Testis (tissue), 3 donors: Measurements from ENCODE around the gene PEMT. TPM values are rescaled to one million over a fixed set of nuclear protein-coding genes. Genes with fewer than 3 reads are reported as not detected.

Experiments
- DNase-seq: peaks from one replicate; pipeline ENCODE4 v3.0.0-alpha.2; 2019
- H3K27ac ChIP-seq, 2 donors: fragments of 200-600 bp; sonication (generic); one replicate each; pipeline ENCODE4 v1.5.1; 2019
- H3K27me3 ChIP-seq: fragments of 200-600 bp; sonication (generic); one replicate; pipeline ENCODE4 v1.5.1; 2019
- H3K36me3 ChIP-seq: fragments of 200-600 bp; sonication (generic); one replicate; pipeline ENCODE4 v1.5.1; 2017; ENCODE audit warnings: low read depth; ENCODE audit errors: missing control alignments
- H3K4me1 ChIP-seq: fragments of 200-600 bp; sonication (generic); one replicate; pipeline ENCODE4 v1.5.1; 2019
- H3K4me3 ChIP-seq, 2 donors: fragments of 200-600 bp; sonication (generic); one replicate each; pipeline ENCODE4 v1.5.1; 2017 to 2019
- H3K9me3 ChIP-seq: fragments of 200-600 bp; sonication (generic); one replicate; pipeline ENCODE4 v1.5.1; 2017
- POLR2A ChIP-seq: fragments of 450-650 bp; IDR thresholded peaks from one replicate; pipeline ENCODE4 v1.6.1; 2017; ENCODE audit warnings: antibody characterized with exemption, mild to moderate bottlenecking, moderate library complexity
- WGBS, 2 donors: methylation state at CpG; one replicate each; pipeline ENCODE4 v1.1.5; 2018; 5-methylcytosine and 5-hydroxymethylcytosine counted together
- intact Hi-C: fragments of 100-400 bp; cut with DNase I; formaldehyde crosslinking; loops from one replicate; pipeline ENCODE4 v1.15.1; 2023; ENCODE audit warnings: low total_unique reads
- polyA plus RNA-seq: library from polyadenylated mRNA; stranded (reverse); fragments of 350-450 nt; fragmentation: Illumina TruSeq; extraction: RNeasy Lipid Tissue Mini Kit (QIAGEN cat#74804); gene quantifications from one replicate; pipeline ENCODE4 v1.2.3, GENCODE V29; 2014; ENCODE audit warnings: low read depth, low replicate concordance; ENCODE audit not compliant: insufficient read depth
- total RNA-seq, 2 donors: library from RNA; depleted of rRNA; stranded (reverse); fragments of >200 nt; gene quantifications; one replicate each; pipeline ENCODE4 v1.2.3, GENCODE V29; 2016
- TF ChIP-seq, protein P1 (sequence below), 3 experiments: fragments of 450-650 bp in 2 of 3; fragments of 200-600 bp in 1 of 3; sonication (generic) in 1 of 3; IDR thresholded peaks; one replicate each; pipeline ENCODE4 v1.5.1; 2016 to 2019; ENCODE audit warnings: antibody characterized with exemption in 3 of 3, mild to moderate bottlenecking in 2 of 3, moderate library complexity in 1 of 3

PEMT gene
- total and polyA plus RNA-seq, 3 donors from 2014 or later: 66.0 to 120 (median 83.1) TPM

DNA sequence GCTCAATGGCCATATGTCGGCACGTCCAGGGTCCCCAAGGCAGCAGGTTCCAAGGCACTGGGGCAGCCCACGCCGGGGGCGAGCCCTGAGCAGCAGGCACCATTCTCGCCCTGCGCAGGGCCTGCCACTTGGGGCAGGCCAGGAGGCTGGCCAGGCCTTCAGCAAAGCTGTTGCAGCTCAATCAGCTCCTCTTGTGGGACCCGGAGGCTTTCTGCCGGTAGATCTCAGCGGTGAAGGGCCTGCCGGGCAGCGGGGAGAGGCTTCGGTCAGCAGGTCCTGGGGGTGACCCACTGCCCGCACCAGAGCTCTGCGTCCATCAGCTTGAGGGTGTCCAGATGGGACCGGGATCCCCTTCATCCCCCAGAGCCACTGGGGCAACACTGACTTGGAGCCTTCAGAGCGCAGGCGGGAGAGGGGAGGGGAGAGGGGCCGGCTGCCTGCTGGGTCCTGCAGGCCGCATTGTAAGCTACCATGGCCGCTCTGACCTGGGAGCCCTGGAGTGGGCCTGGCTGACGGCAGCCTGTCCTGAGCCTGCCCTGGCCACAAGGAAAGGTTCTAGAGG, 85.8 kb downstream of the PEMT start:
- Histone ChIP-seq H3K4me1 (no peaks in the 10 kb centered on the region), H3K27ac (no peak overlapping the region), H3K4me3 (no peak overlapping the region), H3K36me3 (no peaks in the 10 kb centered on the region), H3K9me3 (no peaks in the 10 kb centered on the region), H3K27me3 (no peaks in the 10 kb centered on the region)
- no peak for DNase-seq
- intact Hi-C loops: no loop called here
- 90 to 95% methylated on average over 8 to 17 of the region's 22 CpGs for WGBS, 2 donors
- no peak for TF ChIP-seq POLR2A
- TF ChIP-seq, protein P1, sequence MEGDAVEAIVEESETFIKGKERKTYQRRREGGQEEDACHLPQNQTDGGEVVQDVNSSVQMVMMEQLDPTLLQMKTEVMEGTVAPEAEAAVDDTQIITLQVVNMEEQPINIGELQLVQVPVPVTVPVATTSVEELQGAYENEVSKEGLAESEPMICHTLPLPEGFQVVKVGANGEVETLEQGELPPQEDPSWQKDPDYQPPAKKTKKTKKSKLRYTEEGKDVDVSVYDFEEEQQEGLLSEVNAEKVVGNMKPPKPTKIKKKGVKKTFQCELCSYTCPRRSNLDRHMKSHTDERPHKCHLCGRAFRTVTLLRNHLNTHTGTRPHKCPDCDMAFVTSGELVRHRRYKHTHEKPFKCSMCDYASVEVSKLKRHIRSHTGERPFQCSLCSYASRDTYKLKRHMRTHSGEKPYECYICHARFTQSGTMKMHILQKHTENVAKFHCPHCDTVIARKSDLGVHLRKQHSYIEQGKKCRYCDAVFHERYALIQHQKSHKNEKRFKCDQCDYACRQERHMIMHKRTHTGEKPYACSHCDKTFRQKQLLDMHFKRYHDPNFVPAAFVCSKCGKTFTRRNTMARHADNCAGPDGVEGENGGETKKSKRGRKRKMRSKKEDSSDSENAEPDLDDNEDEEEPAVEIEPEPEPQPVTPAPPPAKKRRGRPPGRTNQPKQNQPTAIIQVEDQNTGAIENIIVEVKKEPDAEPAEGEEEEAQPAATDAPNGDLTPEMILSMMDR (IDR thresholded peaks at IDR 0.05): no peak

DNA sequence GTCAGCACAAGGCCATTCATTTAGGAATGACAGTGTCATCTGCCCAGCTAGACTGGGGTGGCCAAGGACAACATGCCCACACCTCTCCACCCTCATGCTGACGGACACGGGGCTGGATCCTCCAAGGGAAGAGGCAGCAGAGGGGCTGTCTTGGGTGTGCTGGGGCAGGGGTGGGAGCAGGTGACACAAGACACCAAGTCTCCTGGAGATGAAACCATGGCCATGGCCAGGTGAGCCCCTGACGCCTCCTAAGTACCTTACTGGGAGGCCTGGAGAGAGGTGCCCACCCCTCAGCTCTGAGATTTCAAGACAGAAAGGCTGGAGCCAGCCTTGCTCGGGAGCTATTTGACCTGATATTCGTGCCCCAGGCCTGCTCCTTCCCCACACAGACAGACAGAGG, 86.4 kb downstream of the PEMT start:
- H3K4me3 ChIP-seq: no peak overlapping the region
- TF ChIP-seq, protein P1 (IDR thresholded peaks at IDR 0.05): no peak
- no peak for TF ChIP-seq POLR2A
- no peaks in the 10 kb centered on the region for H3K9me3 ChIP-seq
- no peaks in the 10 kb centered on the region for H3K4me1 ChIP-seq
- intact Hi-C loops: no loop called here
- 79 to 92% methylated on average over 3 of the region's 5 CpGs for WGBS, 2 donors
- H3K27ac ChIP-seq: no peak overlapping the region
- no peaks in the 10 kb centered on the region for H3K27me3 ChIP-seq
- no peaks in the 10 kb centered on the region for H3K36me3 ChIP-seq
- DNase-seq: no peak

DNA sequence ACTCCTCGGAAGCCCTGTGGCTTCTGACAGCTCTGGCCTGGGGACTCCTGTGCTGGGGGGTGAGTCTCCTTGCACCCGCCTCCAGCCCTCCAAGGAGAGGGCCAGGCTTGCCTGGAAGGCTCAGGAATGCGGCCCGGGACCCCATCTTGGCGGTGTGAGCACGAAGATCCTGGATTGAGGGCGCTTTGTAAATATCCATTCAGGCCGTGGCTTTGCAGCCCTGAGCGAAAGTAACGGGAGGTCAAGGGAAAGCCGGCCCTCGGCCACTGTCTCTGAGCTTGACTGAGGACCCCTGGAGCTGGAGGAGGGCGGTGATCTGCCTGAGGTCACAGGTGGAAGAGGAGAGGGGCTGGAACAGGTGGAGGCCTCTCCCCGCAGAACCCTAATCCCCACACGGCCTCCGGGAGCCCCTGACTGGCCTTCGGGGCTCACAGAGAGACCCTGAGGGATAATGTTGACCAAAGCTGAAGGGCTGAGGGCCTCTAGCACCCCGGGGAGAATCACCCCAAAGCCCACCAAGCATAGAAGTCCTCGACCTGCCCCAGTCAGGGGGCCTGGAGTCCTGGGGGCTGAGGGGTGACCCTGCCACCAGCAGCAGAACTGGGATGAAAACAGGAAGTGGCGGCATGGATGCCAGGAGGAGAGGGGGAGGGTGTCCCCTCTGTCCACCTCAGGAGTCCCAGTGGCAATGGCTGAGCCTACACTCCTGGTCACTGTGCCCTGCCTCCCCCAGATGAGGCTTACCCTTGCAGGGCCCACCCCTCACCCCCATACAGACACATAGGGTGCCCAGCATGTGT, 87.0 kb downstream of the PEMT start:
- no peak overlapping the region for H3K4me3 ChIP-seq
- H3K36me3 ChIP-seq: no peaks in the 10 kb centered on the region
- H3K27ac ChIP-seq: no peak overlapping the region
- H3K9me3 ChIP-seq: no peaks in the 10 kb centered on the region
- no peak for DNase-seq
- H3K4me1 ChIP-seq: no peaks in the 10 kb centered on the region
- intact Hi-C loops: no loop called here
- H3K27me3 ChIP-seq: no peaks in the 10 kb centered on the region
- TF ChIP-seq, protein P1 (IDR thresholded peaks at IDR 0.05): no peak
- TF ChIP-seq POLR2A: no peak
- 81 to 86% methylated on average over 3 to 19 of the region's 20 CpGs for WGBS, 2 donors

DNA sequence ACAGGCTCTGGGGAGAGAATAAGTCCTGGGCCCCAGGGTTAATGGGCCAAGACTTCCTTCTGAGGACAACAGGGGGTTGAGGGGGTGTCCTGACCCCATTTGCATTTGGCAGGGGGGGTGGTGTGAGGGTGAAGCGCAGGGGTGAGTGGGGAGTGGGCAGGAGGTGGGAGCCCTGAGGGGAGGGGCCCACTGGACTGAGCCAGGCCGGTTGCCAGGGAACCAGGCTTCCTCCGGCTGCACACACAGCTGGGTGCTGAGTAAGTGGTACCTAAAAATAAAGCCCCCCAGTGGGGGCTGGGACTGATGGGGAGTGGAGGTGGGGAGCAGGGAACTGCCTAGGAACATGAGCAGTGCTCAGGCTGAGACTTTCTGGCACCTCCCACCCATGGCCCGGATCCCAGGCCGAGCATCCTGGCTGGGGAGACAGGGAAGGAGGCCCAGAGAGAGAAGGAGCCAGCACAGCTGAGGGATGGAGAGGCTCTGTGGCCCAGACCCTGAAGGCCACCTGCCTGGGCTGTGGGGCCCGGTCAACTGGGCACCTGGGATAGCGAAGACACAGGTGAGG, 87.9 kb downstream of the PEMT start:
- H3K9me3 ChIP-seq: no peaks in the 10 kb centered on the region
- H3K27me3 ChIP-seq: no peaks in the 10 kb centered on the region
- H3K4me3 ChIP-seq: no peak overlapping the region
- TF ChIP-seq, protein P1 (IDR thresholded peaks at IDR 0.05): no peak
- no peak for TF ChIP-seq POLR2A
- H3K27ac ChIP-seq: no peak overlapping the region
- H3K36me3 ChIP-seq: no peaks in the 10 kb centered on the region
- peak; percentile 59 for DNase-seq
- intact Hi-C loops: no loop called here
- WGBS, 2 donors: 40 to 53% methylated on average over 7 of the region's 7 CpGs
- H3K4me1 ChIP-seq: no peaks in the 10 kb centered on the region
